Transverse colon (tissue), 3 donors: ENCODE measurements around the gene SGCA.

Source experiments
- POLR2A ChIP-seq: fragments of 450-650 bp; IDR thresholded peaks from one replicate; pipeline ENCODE4 v1.6.1; 2016; ENCODE audit warnings: antibody characterized with exemption, mild to moderate bottlenecking, moderate library complexity
- POLR2AphosphoS5 ChIP-seq, 3 donors: sonication (generic); formaldehyde crosslinking; IDR thresholded peaks; one replicate each; pipeline ENCODE4 v1.6.1; 2016; ENCODE audit warnings: antibody characterized with exemption in 3 of 3

DNA sequence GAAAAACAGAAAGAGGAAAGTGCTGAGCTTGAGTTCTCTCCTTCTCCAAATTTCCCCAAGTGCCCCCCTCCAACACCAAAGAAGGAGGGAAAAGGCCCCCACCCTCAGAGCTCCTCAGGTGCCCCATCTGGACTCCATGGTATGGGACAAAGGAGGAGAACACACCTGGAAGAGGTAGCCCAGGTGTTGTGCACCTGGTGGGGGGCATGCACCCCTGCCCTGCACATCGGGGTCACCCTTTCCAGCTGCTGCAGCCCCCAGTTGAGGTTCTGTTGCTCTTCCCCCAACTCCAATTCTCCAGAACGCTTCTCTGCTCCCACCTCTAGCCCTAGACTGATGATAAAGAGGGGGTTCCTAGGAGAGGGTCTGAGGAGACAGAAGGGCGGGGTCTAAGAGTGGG is 38.6 kb downstream of the SGCA start:
- no peak for TF ChIP-seq POLR2AphosphoS5 (IDR thresholded peaks at IDR 0.05)
- TF ChIP-seq POLR2A = no peak
